Nucleus accumbens (tissue), 56 donors: ENCODE data around the gene CTPS2.
"Not testable (repeated sequence)": the region's sequence is repeated elsewhere in the genome, so short reads cannot be mapped to it uniquely, and the experiment has no call there.

Experiments
- DNase-seq, 56 donors: peaks; one replicate each; lab custom pipeline; 2025; lab: John Stamatoyannopoulos, UW

CTPS2 gene

GRCh38 chrX:16610654-16611053 lies 101.8 kb downstream of the CTPS2 start:
- not testable (repeated sequence) for DNase-seq

- no peak for DNase-seq
Observed at GRCh38 chrX:16610121-16610621, 102.3 kb downstream of the CTPS2 start.

- no peak for DNase-seq
Observed at GRCh38 chrX:16606142-16606720, 106.2 kb downstream of the CTPS2 start.

GRCh38 chrX:16604337-16604736 lies 108.1 kb downstream of the CTPS2 start:
- DNase-seq: no peak

- DNase-seq: no peak
Observed at GRCh38 chrX:16603822-16604221, 108.6 kb downstream of the CTPS2 start.

- DNase-seq: not testable (repeated sequence)
Observed at GRCh38 chrX:16603235-16603634, 109.2 kb downstream of the CTPS2 start.

GRCh38 chrX:16601885-16602284 lies 110.6 kb downstream of the CTPS2 start:
- no peak for DNase-seq

GRCh38 chrX:16594490-16594889 lies 118.0 kb downstream of the CTPS2 start:
- no peak for DNase-seq

GRCh38 chrX:16593801-16594200 lies 118.7 kb downstream of the CTPS2 start:
- DNase-seq: no peak

- DNase-seq: no peak
Observed at GRCh38 chrX:16592194-16592770, 120.2 kb downstream of the CTPS2 start.

GRCh38 chrX:16589826-16590225 lies 122.6 kb downstream of the CTPS2 start:
- DNase-seq: no peak

- no peak for DNase-seq
Observed at GRCh38 chrX:16589211-16589610, 123.3 kb downstream of the CTPS2 start.

- no peak for DNase-seq
Observed at GRCh38 chrX:16588266-16588665, 124.2 kb downstream of the CTPS2 start.

GRCh38 chrX:16587836-16588235 lies 124.6 kb downstream of the CTPS2 start:
- DNase-seq: no peak

GRCh38 chrX:16586377-16587112 lies 125.9 kb downstream of the CTPS2 start:
- DNase-seq: no peak

- no peak for DNase-seq
Observed at GRCh38 chrX:16585486-16586376, 126.7 kb downstream of the CTPS2 start.

GRCh38 chrX:16580004-16580797 lies 132.3 kb downstream of the CTPS2 start:
- not testable (repeated sequence) for DNase-seq

GRCh38 chrX:16579517-16579916 lies 133.0 kb downstream of the CTPS2 start:
- DNase-seq: no peak

GRCh38 chrX:16578218-16578617 lies 134.3 kb downstream of the CTPS2 start:
- DNase-seq: no peak

GRCh38 chrX:16577483-16578029 lies 134.9 kb downstream of the CTPS2 start:
- DNase-seq: no peak
